ENCODE data around the gene TTC4. TPM values are rescaled to one million over a fixed set of nuclear protein-coding genes. Genes with fewer than 3 reads are reported as not detected.

Gene TTC4
- total RNA-seq, 2 experiments from 2014 or later: 7.3 to 7.6 TPM

- H3K36me3 Mint-ChIP-seq (ENCODE audit: low read depth): peaks cover 5% of the 10 kb centered on the region
- ChIA-PET CTCF (no interaction called here), POLR2A (no interaction called here)
These were observed 35.8 kb downstream of the TTC4 start for GRCh38 chr1:54751426-54751825.

DNA sequence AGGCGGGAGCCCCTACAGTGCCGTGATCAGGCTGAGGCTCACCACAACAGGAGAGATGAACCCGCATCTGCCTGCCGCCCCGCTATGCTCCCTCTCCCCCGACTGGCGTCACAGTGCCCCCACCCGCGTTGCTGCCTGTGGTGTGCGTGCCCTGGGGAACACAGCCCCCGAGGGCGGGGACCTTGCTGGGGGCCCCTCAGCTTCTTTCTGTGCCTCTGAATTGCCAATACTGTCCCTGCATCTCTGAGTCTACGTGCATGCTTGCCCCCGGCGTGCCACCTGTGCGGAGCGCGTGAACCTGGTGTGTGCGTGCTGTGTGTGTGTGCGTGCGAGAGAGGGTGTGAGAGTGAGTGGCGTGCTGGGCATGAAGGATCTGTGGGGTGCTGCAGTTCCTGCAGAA lies 38.4 kb downstream of the TTC4 start:
- Histone ChIP-seq H3K36me3 (ENCODE audit: insufficient read depth, low read length) (peaks cover 21% of the 10 kb centered on the region), H3K27me3 (ENCODE audit: control insufficient read depth in 1 of 2, insufficient read depth in 2 of 2, low read length in 2 of 2) (no peaks in the 10 kb centered on the region), H3K4me3 (ENCODE audit: low read length) (no peak overlapping the region), H3K27ac (ENCODE audit: low read depth in 1 of 2, low read length in 2 of 2) (no peak overlapping the region), H3K9me3 (ENCODE audit: control insufficient read depth in 1 of 2, insufficient read depth in 1 of 2, low read length in 2 of 2) (no peaks in the 10 kb centered on the region), H3K4me1 (ENCODE audit: insufficient read depth, low read length) (no peaks in the 10 kb centered on the region)
- Mint-ChIP-seq H3K4me1 (ENCODE audit: low read depth) (no peaks in the 10 kb centered on the region), H3K36me3 (ENCODE audit: low read depth) (peaks cover 17% of the 10 kb centered on the region), H3K9me3 (no peaks in the 10 kb centered on the region), H3K27me3 (no peaks in the 10 kb centered on the region), H3K27ac (no peak overlapping the region), H3K4me3 (no peak overlapping the region)
- CTCF ChIA-PET: no interaction called here
- DNase-seq (no peak), ATAC-seq (ENCODE audit: poor library complexity) (no peak)
- intact Hi-C loops (cut with DNase I, micrococcal nuclease): no loop called here
- TF ChIP-seq CTCF (IDR thresholded peaks at IDR 0.05): no peak
- POLR2A ChIA-PET: no interaction called here

More at GRCh38 chr1:54751426-54751825, 35.8 kb downstream of the TTC4 start:
- DNase-seq (no peak), ATAC-seq (ENCODE audit: poor library complexity) (no peak)
- no peaks in the 10 kb centered on the region for H3K4me1 Mint-ChIP-seq (ENCODE audit: low read depth)
- no peak overlapping the region for H3K4me3 Mint-ChIP-seq
- no peak overlapping the region for H3K27ac Mint-ChIP-seq
- Histone ChIP-seq H3K4me1 (ENCODE audit: insufficient read depth, low read length) (no peaks in the 10 kb centered on the region), H3K27me3 (ENCODE audit: control insufficient read depth in 1 of 2, insufficient read depth in 2 of 2, low read length in 2 of 2) (no peaks in the 10 kb centered on the region), H3K27ac (ENCODE audit: low read depth in 1 of 2, low read length in 2 of 2) (no peak overlapping the region), H3K4me3 (ENCODE audit: low read length) (no peak overlapping the region), H3K9me3 (ENCODE audit: control insufficient read depth in 1 of 2, insufficient read depth in 1 of 2, low read length in 2 of 2) (no peaks in the 10 kb centered on the region), H3K36me3 (ENCODE audit: insufficient read depth, low read length) (no peaks in the 10 kb centered on the region)
- intact Hi-C loops (cut with DNase I, micrococcal nuclease): no loop called here
- no peaks in the 10 kb centered on the region for H3K9me3 Mint-ChIP-seq
- TF ChIP-seq CTCF (IDR thresholded peaks at IDR 0.05): no peak
- H3K27me3 Mint-ChIP-seq: no peaks in the 10 kb centered on the region

GRCh38 chr1:54754486-54755285 lies 39.0 kb downstream of the TTC4 start:
- ATAC-seq (ENCODE audit: poor library complexity) (no peak), DNase-seq (no peak)
- H3K9me3 Mint-ChIP-seq: no peaks in the 10 kb centered on the region
- no peak overlapping the region for H3K4me3 Mint-ChIP-seq
- no peaks in the 10 kb centered on the region for H3K27me3 ChIP-seq (ENCODE audit: control insufficient read depth in 1 of 2, insufficient read depth in 2 of 2, low read length in 2 of 2)
- intact Hi-C loops (cut with DNase I, micrococcal nuclease): no loop called here
- no peak for TF ChIP-seq CTCF (IDR thresholded peaks at IDR 0.05)
- no peak overlapping the region for H3K27ac ChIP-seq (ENCODE audit: low read depth in 1 of 2, low read length in 2 of 2)
- H3K27me3 Mint-ChIP-seq: no peaks in the 10 kb centered on the region
- no peaks in the 10 kb centered on the region for H3K4me1 ChIP-seq (ENCODE audit: insufficient read depth, low read length)
- no peak overlapping the region for H3K4me3 ChIP-seq (ENCODE audit: low read length)
- CTCF ChIA-PET: no interaction called here
- no peak overlapping the region for H3K27ac Mint-ChIP-seq
- H3K36me3 ChIP-seq (ENCODE audit: insufficient read depth, low read length): peaks cover 21% of the 10 kb centered on the region
- POLR2A ChIA-PET: no interaction called here
- H3K4me1 Mint-ChIP-seq (ENCODE audit: low read depth): no peaks in the 10 kb centered on the region
- H3K9me3 ChIP-seq (ENCODE audit: control insufficient read depth in 1 of 2, insufficient read depth in 1 of 2, low read length in 2 of 2): no peaks in the 10 kb centered on the region
- H3K36me3 Mint-ChIP-seq (ENCODE audit: low read depth): peaks cover 21% of the 10 kb centered on the region

Data from CD4-positive, alpha-beta T cell (primary cell).